HepG2 (cell line): ENCODE results near the gene AARS1. TPM values are rescaled to one million over a fixed set of nuclear protein-coding genes. Genes with fewer than 3 reads are reported as not detected.

Experiments used
- ATAC-seq: fragments of 200-7000 bp; cut with Tn5 transposase; 3 replicates; pipeline ENCODE4 v1.9.1; 2020; ENCODE audit warnings: mild to moderate bottlenecking, moderate library complexity
- Bru-seq: library from RNA; stranded (reverse); fragments of 400-500 nt; gene quantifications from one replicate; lab custom pipeline; 2021; lab: Mats Ljungman, UMichigan
- BruChase-seq, 2 experiments: library from RNA; stranded (reverse); fragments of 400-500 nt; gene quantifications; one replicate each; lab custom pipeline; 2021; lab: Mats Ljungman, UMichigan
- BruUV-seq: library from RNA; stranded (reverse); fragments of 400-500 nt; replicated peaks from 2 replicates; lab custom pipeline; 2021; lab: Mats Ljungman, UMichigan
- CTCF ChIA-PET: fragments of 300-600 bp; formaldehyde crosslinking; extraction: SDS; loops from one replicate; lab custom pipeline; 2021; ENCODE audit warnings: low total read pairs, inconsistent platforms, low intra/inter-chr PET ratio; lab: Yijun Ruan, JAX
- POLR2A ChIA-PET: fragments of 350-600 bp; sonication (Branson Sonifier 250); formaldehyde crosslinking; loops from one replicate; lab custom pipeline; 2020; ENCODE audit warnings: antibody characterized with exemption, inconsistent platforms; lab: Yijun Ruan, JAX
- DNase-seq: peaks from one replicate; pipeline ENCODE4 v3.0.0-alpha.2; 2015; ENCODE audit warnings: low spot score
- FAIRE-seq: peaks from 3 replicates; lab custom pipeline; 2011; peaks lifted over from hg19 to GRCh38; lab: Jason Lieb, UNC
- H2AFZ ChIP-seq: one replicate; pipeline ENCODE4 v1.6.1; 2011; ENCODE audit warnings: low read length, inconsistent platforms
- H3K27ac ChIP-seq: fragments of 300-600 bp; 3 replicates; pipeline ENCODE4 v1.8.0; 2011; ENCODE audit warnings: mixed run types, mild to moderate bottlenecking, mixed read lengths, low read length, inconsistent platforms; ENCODE audit not compliant: insufficient read depth; ENCODE audit errors: extremely low read length
- H3K27me3 ChIP-seq, 2 experiments: fragments of 200-600 bp in 1 of 2; 2 replicates in 1 of 2; 3 replicates in 1 of 2; pipeline versions ENCODE4 v1.6.0 to v1.8.0; 2011; ENCODE audit warnings: low read length in 2 of 2, mild to moderate bottlenecking in 2 of 2, moderate library complexity in 2 of 2, inconsistent platforms in 1 of 2; ENCODE audit not compliant: insufficient read depth in 2 of 2, control insufficient read depth in 1 of 2
- H3K36me3 ChIP-seq, 2 experiments: fragments of 200-600 bp in 1 of 2; replicated peaks in 1 of 2; 2 replicates in 1 of 2; 3 replicates in 1 of 2; pipeline versions ENCODE4 v1.5.1 to v1.8.0; 2011; ENCODE audit warnings: low read length in 2 of 2, inconsistent platforms in 1 of 2; ENCODE audit not compliant: insufficient read depth in 2 of 2, control insufficient read depth in 1 of 2
- H3K4me1 ChIP-seq: 2 replicates; pipeline ENCODE4 v1.5.1; 2012; ENCODE audit warnings: low read length, inconsistent platforms; ENCODE audit not compliant: insufficient read depth
- H3K4me2 ChIP-seq: 2 replicates; pipeline ENCODE4 v1.6.0; 2011; ENCODE audit warnings: low read depth, low read length, inconsistent platforms
- H3K4me3 ChIP-seq, 3 experiments: fragments of 200-600 bp in 1 of 3; sonication (generic), shearing (Covaris generic) in 1 of 3; replicated peaks in 1 of 3; 2 replicates each; pipeline ENCODE4 v1.5.1; 2011 to 2016; ENCODE audit warnings: low read length in 3 of 3, inconsistent platforms in 2 of 3, low read depth in 2 of 3, mild to moderate bottlenecking in 2 of 3, control low read depth in 1 of 3, mixed read lengths in 1 of 3; ENCODE audit not compliant: insufficient read depth in 1 of 3
- H3K79me2 ChIP-seq: one replicate; pipeline ENCODE4 v1.6.1; 2011; ENCODE audit warnings: low read length, inconsistent platforms; ENCODE audit not compliant: insufficient read depth
- H3K9ac ChIP-seq: 2 replicates; pipeline ENCODE4 v1.6.0; 2011; ENCODE audit warnings: mild to moderate bottlenecking, low read depth, low read length, inconsistent platforms; ENCODE audit not compliant: insufficient read depth
- H3K9me3 ChIP-seq: 2 replicates; pipeline ENCODE4 v1.5.1; 2012; ENCODE audit warnings: mild to moderate bottlenecking, low read length
- H4K20me1 ChIP-seq: 2 replicates; pipeline ENCODE4 v1.6.0; 2011; ENCODE audit warnings: inconsistent platforms, mild to moderate bottlenecking, low read length, moderate library complexity; ENCODE audit not compliant: insufficient read depth
- CREB1 ChIP-seq, 2 experiments: fragments of 450-650 bp in 1 of 2; IDR thresholded peaks; 2 replicates each; pipeline ENCODE4 v1.6.1; 2016 to 2017; ENCODE audit warnings: control low read depth in 1 of 2, mild to moderate bottlenecking in 1 of 2, missing compliant biosample characterization in 1 of 2, missing genetic modification characterization in 1 of 2
- EP300 ChIP-seq, 3 experiments: sonication (generic) in 1 of 3; formaldehyde crosslinking in 1 of 3; IDR thresholded peaks; 2 replicates each; pipeline versions ENCODE4 v1.5.1 to v1.6.1; 2011 to 2020; ENCODE audit warnings: low read depth in 2 of 3, low read length in 2 of 3, borderline replicate concordance in 1 of 3, improper control_type of control experiment in 1 of 3, mild to moderate bottlenecking in 1 of 3, missing genetic modification reagents in 1 of 3, moderate library complexity in 1 of 3
- HMGA1 ChIP-seq: sonication (generic); formaldehyde crosslinking; conservative IDR thresholded peaks from 2 replicates; pipeline ENCODE4 v1.4.0; 2020; ENCODE audit warnings: missing genetic modification reagents
- SP5 ChIP-seq: IDR thresholded peaks from 2 replicates; pipeline ENCODE4 v1.6.1; 2016; ENCODE audit warnings: low read depth, borderline replicate concordance
- ZNF251 ChIP-seq: sonication (generic); formaldehyde crosslinking; IDR thresholded peaks from 2 replicates; pipeline ENCODE4 v1.9.0; 2021; ENCODE audit warnings: mild to moderate bottlenecking, missing genetic modification reagents
- ZNF549 ChIP-seq: sonication (generic); formaldehyde crosslinking; IDR thresholded peaks from 2 replicates; pipeline ENCODE4 v1.5.0; 2020; ENCODE audit warnings: missing genetic modification reagents
- ZNF672 ChIP-seq: sonication (generic); formaldehyde crosslinking; IDR thresholded peaks from 2 replicates; pipeline ENCODE4 v1.8.1; 2022; ENCODE audit warnings: missing genetic modification reagents
- ZNF790 ChIP-seq: sonication (generic); formaldehyde crosslinking; IDR thresholded peaks from 2 replicates; pipeline ENCODE4 v1.8.0; 2022; ENCODE audit warnings: missing genetic modification reagents, mild to moderate bottlenecking, borderline replicate concordance
- WGBS: methylation state at CpG from one replicate; pipeline ENCODE4 v1.1.6; 2017; ENCODE audit warnings: low lambda C conversion rate; 5-methylcytosine and 5-hydroxymethylcytosine counted together
- in situ Hi-C: cut with HindIII; loops from 2 replicates; pipeline ENCODE4 v1.10.0; 2017; ENCODE audit warnings: low pct_unique_long_range_greater_than_20kb; ENCODE audit not compliant: extremely low pct_ligation_motif_present
- intact Hi-C: fragments of 100-400 bp; cut with micrococcal nuclease; formaldehyde crosslinking; loops from one replicate; pipeline ENCODE4 v1.10.0; 2022; ENCODE audit not compliant: unreplicated experiment
- long read RNA-seq, 2 experiments: library from RNA in 1 of 2; library from polyadenylated mRNA in 1 of 2; stranded (forward) in 1 of 2; unstranded in 1 of 2; transcript quantifications; one replicate each; pipeline ENCODE4 v2.0.0, GENCODE V29; 2019 to 2022
- polyA minus RNA-seq, 3 experiments: library from RNA; depleted of rRNA, polyadenylated mRNA; stranded (reverse); fragments of >200 nt; gene quantifications; 2 replicates each; pipeline ENCODE4 v1.2.3, GENCODE V29; 2011; ENCODE audit warnings: low replicate concordance in 1 of 3
- polyA plus RNA-seq, 8 experiments: library from polyadenylated mRNA; depleted of rRNA in 3 of 8; stranded (reverse) in 7 of 8; unstranded in 1 of 8; fragments of >200 nt; fragmentation: Illumina TruSeq in 4 of 8; extraction: Trizol in 4 of 8; gene quantifications; 2 replicates each; pipeline versions ENCODE4 v1.2.1 to v1.2.3, GENCODE V29; 2011 to 2016; ENCODE audit warnings: low read depth in 4 of 8, missing spikeins in 1 of 8, mixed read lengths in 1 of 8; ENCODE audit not compliant: insufficient read depth in 1 of 8
- total RNA-seq, 5 experiments: library from RNA; depleted of rRNA; stranded (reverse); fragments of >200 nt; fragmentation: Illumina TruSeq; extraction: Trizol; gene quantifications; 2 replicates each; pipeline ENCODE4 v1.2.3, GENCODE V29; 2016; ENCODE audit warnings: low read depth in 1 of 5
- TF ChIP-seq, protein P1 (sequence below): IDR thresholded peaks from 2 replicates; pipeline ENCODE4 v1.6.1; 2016; ENCODE audit warnings: control low read depth
- TF ChIP-seq, protein P2 (sequence below): sonication (generic); formaldehyde crosslinking; IDR thresholded peaks from 2 replicates; pipeline ENCODE4 v1.4.0; 2020; ENCODE audit warnings: missing genetic modification reagents, borderline replicate concordance

AARS1 gene
- total RNA-seq (2016; rRNA removed; fragmentation: Illumina TruSeq; extraction: Trizol) = 107 and 132 TPM in 2 replicates
- 36.0 and 36.9 TPM in 2 replicates for total RNA-seq (2016; cell fraction: cytosol; rRNA removed; fragmentation: Illumina TruSeq; extraction: Trizol; ENCODE audit: low read depth)
- total RNA-seq (2016; cell fraction: insoluble cytoplasmic fraction; rRNA removed; fragmentation: Illumina TruSeq; extraction: Trizol) = 106 and 131 TPM in 2 replicates
- 22.4 and 24.3 TPM in 2 replicates for total RNA-seq (2016; cell fraction: membrane; rRNA removed; fragmentation: Illumina TruSeq; extraction: Trizol)
- 86.2 and 93.2 TPM in 2 replicates for total RNA-seq (2016; cell fraction: nucleus; rRNA removed; fragmentation: Illumina TruSeq; extraction: Trizol)
- polyA plus RNA-seq (2011; rRNA removed) = 132 and 163 TPM in 2 replicates
- polyA plus RNA-seq (2011; cell fraction: cytosol; rRNA removed) = 137 and 146 TPM in 2 replicates
- polyA plus RNA-seq (2011; cell fraction: nucleus; rRNA removed) = 133 and 160 TPM in 2 replicates
- 134 and 189 TPM in 2 replicates for polyA plus RNA-seq (2012)
- polyA plus RNA-seq (2016; cell fraction: cytosol; fragmentation: Illumina TruSeq; extraction: Trizol; ENCODE audit: low read depth) = 4.3 and 4.9 TPM in 2 replicates
- 108 and 115 TPM in 2 replicates for polyA plus RNA-seq (2016; cell fraction: insoluble cytoplasmic fraction; fragmentation: Illumina TruSeq; extraction: Trizol; ENCODE audit: low read depth)
- polyA plus RNA-seq (2016; cell fraction: membrane; fragmentation: Illumina TruSeq; extraction: Trizol; ENCODE audit: low read depth) = 7.9 and 10.8 TPM in 2 replicates
- polyA plus RNA-seq (2016; cell fraction: nucleus; fragmentation: Illumina TruSeq; extraction: Trizol; ENCODE audit: insufficient read depth, low read depth) = 108 and 116 TPM in 2 replicates
- polyA minus RNA-seq (2011; rRNA and poly(A)+ RNA removed; ENCODE audit: low replicate concordance) = 201 and 270 TPM in 2 replicates
- 108 and 137 TPM in 2 replicates for polyA minus RNA-seq (2011; cell fraction: cytosol; rRNA and poly(A)+ RNA removed)
- 94.2 and 166 TPM in 2 replicates for polyA minus RNA-seq (2011; cell fraction: nucleus; rRNA and poly(A)+ RNA removed)
- percentile 82 among the genes with signal in this experiment for Bru-seq, nascent RNA
- percentile 94 among the genes with signal in this experiment for BruChase-seq, experiment 1, labeled RNA remaining after a 6-hour chase
- percentile 89 among the genes with signal in this experiment for BruChase-seq, experiment 2, labeled RNA remaining after a 2-hour chase
- long read RNA-seq, experiment 1, transcript AARS-201 (21 exons, 3,477 nt) = major isoform, 40 of 81 reads
- long read RNA-seq, experiment 1, partial matches to known transcripts = 32 of 81 reads
- long read RNA-seq, experiment 1, other reads (novel, unspliced or antisense) = 9 of 81 reads
- long read RNA-seq, experiment 2, transcript AARS-201 (21 exons, 3,477 nt) = major isoform, 164 of 410 reads
- long read RNA-seq, experiment 2, partial matches to known transcripts = 192 of 410 reads
- long read RNA-seq, experiment 2, other reads (novel, unspliced or antisense) = 54 of 410 reads

DNA sequence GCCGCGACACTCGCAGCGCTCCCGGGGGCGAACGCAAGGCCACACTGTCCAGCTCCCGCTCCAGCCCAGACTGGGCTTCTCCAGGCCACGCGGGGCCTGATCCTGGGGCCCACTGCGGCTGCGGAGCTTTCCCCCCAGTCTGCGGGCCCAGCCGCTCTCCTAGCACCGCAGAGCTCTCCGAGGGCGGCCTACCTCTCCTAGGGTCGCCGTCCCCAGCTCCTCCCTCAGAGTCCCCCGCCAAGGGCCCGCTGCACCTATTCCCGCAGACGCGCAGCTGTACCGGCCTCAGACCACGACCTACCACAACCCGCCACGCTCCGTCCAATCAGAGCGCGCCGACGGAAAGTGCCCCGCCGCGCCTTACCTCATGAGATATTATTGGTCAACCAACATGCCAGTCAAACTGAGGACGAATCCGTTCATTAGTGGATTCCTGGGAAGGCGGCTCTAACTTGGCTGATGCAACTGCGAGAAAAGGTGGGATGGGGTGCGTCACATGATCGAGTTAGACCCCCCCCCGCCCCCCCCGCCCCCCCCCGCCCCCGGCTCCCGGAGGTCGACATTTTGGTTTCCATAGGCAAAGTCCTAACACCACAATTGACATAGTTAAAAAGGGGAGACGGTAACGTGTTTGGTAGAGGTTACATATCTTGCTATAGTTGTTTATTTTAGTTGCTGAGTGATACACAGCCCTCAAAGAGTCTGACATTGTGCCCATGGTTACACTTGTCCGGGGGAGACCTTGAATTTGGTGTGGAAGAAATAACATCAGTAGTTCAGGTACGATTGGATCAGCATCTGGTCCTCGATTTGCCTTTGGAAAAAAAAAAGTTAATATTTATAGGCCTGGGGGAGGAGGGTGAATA, at the start of gene AARS1:
Gene AARS1, minus strand, starts transcription at position 278 of the 866 bp plus-strand sequence. CDS start 6,743 bp downstream, outside the sequence.
- H3K27ac ChIP-seq = peak within 1 kb of the TSS; percentile 99
- DNase-seq = peak; percentile 100
- intact Hi-C loops (no loop called here), in situ Hi-C loops (no loop called here)
- no peaks in the 10 kb centered on the region for H3K9me3 ChIP-seq
- H4K20me1 ChIP-seq = peaks cover 9% of the 10 kb centered on the region; the same call in 1 of the 2 replicates
- CTCF ChIA-PET = no interaction called here
- H3K4me3 ChIP-seq = peak within 1 kb of the TSS; percentile 90 to 100 (median 94)
- peak within 1 kb of the TSS; percentile 100 for H3K9ac ChIP-seq
- peaks cover 28% of the 10 kb centered on the region for H3K4me1 ChIP-seq
- H3K27me3 ChIP-seq = no peaks in the 10 kb centered on the region; a peak in 1 of 5 replicates
- WGBS = 5% methylated on average over 49 of the region's 53 CpGs
- peak; percentile 99 for ATAC-seq
- BruUV-seq = no TSS peak
- peak within 1 kb of the TSS; percentile 87 for H2AFZ ChIP-seq
- peak; percentile 47 for FAIRE-seq
- H3K4me2 ChIP-seq = peak within 1 kb of the TSS; percentile 96
- peaks cover 1 to 17% of the 10 kb centered on the region in 2 experiments; a peak in 4 of 5 replicates for H3K36me3 ChIP-seq
- peaks cover 42% of the 10 kb centered on the region for H3K79me2 ChIP-seq
- POLR2A ChIA-PET = interaction anchor here (0.6 to 3.2 kb wide), 32 partner anchors 8 to 458 kb away, joined by 3 to 160 read pairs (median 4); partner anchors contain the start of genes COG4, DDX19A, DDX19B and EXOSC6
- TF ChIP-seq EP300 (IDR thresholded peaks at IDR 0.05; ENCODE audit: low read depth in 2 of 2, low read length in 2 of 2) = peak; percentile 50 to 63; a peak in 2 of 4 replicates
- TF ChIP-seq EP300 (CRISPR knock-in tag; IDR thresholded peaks at IDR 0.05; ENCODE audit: borderline replicate concordance) = peak; percentile 72
- TF ChIP-seq HMGA1 (CRISPR knock-in tag) = no peak
- no peak for TF ChIP-seq ZNF549 (CRISPR knock-in tag)
- TF ChIP-seq CREB1 (IDR thresholded peaks at IDR 0.05) = peak; percentile 92
- peak; percentile 90 for TF ChIP-seq CREB1 (CRISPR knock-in tag; IDR thresholded peaks at IDR 0.05)
- no peak for TF ChIP-seq ZNF251
- TF ChIP-seq, protein P1, sequence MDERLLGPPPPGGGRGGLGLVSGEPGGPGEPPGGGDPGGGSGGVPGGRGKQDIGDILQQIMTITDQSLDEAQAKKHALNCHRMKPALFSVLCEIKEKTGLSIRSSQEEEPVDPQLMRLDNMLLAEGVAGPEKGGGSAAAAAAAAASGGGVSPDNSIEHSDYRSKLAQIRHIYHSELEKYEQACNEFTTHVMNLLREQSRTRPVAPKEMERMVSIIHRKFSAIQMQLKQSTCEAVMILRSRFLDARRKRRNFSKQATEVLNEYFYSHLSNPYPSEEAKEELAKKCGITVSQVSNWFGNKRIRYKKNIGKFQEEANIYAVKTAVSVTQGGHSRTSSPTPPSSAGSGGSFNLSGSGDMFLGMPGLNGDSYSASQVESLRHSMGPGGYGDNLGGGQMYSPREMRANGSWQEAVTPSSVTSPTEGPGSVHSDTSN = peak; percentile 98
- TF ChIP-seq ZNF790 = peak; percentile 34; the same call in 1 of the 2 replicates
- peak; percentile 38; the same call in 1 of the 2 replicates for TF ChIP-seq SP5
- TF ChIP-seq, protein P2, sequence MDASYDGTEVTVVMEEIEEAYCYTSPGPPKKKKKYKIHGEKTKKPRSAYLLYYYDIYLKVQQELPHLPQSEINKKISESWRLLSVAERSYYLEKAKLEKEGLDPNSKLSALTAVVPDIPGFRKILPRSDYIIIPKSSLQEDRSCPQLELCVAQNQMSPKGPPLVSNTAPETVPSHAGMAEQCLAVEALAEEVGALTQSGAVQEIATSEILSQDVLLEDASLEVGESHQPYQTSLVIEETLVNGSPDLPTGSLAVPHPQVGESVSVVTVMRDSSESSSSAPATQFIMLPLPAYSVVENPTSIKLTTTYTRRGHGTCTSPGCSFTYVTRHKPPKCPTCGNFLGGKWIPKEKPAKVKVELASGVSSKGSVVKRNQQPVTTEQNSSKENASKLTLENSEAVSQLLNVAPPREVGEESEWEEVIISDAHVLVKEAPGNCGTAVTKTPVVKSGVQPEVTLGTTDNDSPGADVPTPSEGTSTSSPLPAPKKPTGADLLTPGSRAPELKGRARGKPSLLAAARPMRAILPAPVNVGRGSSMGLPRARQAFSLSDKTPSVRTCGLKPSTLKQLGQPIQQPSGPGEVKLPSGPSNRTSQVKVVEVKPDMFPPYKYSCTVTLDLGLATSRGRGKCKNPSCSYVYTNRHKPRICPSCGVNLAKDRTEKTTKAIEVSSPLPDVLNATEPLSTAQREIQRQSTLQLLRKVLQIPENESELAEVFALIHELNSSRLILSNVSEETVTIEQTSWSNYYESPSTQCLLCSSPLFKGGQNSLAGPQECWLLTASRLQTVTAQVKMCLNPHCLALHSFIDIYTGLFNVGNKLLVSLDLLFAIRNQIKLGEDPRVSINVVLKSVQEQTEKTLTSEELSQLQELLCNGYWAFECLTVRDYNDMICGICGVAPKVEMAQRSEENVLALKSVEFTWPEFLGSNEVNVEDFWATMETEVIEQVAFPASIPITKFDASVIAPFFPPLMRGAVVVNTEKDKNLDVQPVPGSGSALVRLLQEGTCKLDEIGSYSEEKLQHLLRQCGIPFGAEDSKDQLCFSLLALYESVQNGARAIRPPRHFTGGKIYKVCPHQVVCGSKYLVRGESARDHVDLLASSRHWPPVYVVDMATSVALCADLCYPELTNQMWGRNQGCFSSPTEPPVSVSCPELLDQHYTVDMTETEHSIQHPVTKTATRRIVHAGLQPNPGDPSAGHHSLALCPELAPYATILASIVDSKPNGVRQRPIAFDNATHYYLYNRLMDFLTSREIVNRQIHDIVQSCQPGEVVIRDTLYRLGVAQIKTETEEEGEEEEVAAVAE (CRISPR knock-in tag) = peak; percentile 85; the same call in 1 of the 2 replicates
- TF ChIP-seq ZNF672 (CRISPR knock-in tag) = 0 out of 2 replicates have a peak, but pooled peaks have one; percentile 72
